OCI-LY1 (cell line): ENCODE results near the gene SLC2A4RG.

ENCODE experiments used
- EZH2 ChIP-seq: fragments of 200-600 bp; sonication (generic), shearing (Covaris generic); IDR thresholded peaks from 2 replicates; pipeline ENCODE4 v1.8.0; 2017; ENCODE audit warnings: borderline replicate concordance, mixed run types, mild to moderate bottlenecking, antibody characterized with exemption, low read length, moderate library complexity, mixed read lengths
- TF ChIP-seq, protein P1 (sequence below): fragments of 200-600 bp; sonication (generic), shearing (Covaris generic); IDR thresholded peaks from 2 replicates; pipeline ENCODE4 v1.5.1; 2017; ENCODE audit warnings: mild to moderate bottlenecking, antibody characterized with exemption, low read length, moderate library complexity, mixed read lengths

DNA sequence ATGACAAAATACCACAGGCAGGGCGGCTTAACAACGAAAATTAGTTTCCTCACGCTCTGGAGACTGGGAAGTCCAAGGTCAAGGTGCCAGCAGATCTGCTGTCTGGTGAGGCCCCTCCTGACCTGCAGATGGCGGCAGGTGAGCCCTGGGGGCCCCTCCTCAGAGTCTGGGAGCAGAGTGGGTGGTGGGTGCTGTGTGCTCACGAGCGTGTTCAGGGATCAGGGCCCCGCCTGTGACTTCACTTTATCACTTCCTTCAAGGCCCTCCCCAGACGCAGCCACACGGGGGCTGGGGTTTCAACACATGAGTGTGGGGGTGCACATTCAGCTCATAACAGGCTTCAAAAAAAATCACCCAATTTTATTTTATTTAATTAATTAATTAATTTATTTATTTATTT lies 39.3 kb downstream of the SLC2A4RG start:
- TF ChIP-seq, protein P1, sequence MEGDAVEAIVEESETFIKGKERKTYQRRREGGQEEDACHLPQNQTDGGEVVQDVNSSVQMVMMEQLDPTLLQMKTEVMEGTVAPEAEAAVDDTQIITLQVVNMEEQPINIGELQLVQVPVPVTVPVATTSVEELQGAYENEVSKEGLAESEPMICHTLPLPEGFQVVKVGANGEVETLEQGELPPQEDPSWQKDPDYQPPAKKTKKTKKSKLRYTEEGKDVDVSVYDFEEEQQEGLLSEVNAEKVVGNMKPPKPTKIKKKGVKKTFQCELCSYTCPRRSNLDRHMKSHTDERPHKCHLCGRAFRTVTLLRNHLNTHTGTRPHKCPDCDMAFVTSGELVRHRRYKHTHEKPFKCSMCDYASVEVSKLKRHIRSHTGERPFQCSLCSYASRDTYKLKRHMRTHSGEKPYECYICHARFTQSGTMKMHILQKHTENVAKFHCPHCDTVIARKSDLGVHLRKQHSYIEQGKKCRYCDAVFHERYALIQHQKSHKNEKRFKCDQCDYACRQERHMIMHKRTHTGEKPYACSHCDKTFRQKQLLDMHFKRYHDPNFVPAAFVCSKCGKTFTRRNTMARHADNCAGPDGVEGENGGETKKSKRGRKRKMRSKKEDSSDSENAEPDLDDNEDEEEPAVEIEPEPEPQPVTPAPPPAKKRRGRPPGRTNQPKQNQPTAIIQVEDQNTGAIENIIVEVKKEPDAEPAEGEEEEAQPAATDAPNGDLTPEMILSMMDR = 0 out of 2 replicates have a peak, but pooled peaks have one; percentile 11
- no peak for TF ChIP-seq EZH2
